CD4-positive, alpha-beta T cell treated with Interleukin-17A for 4 hours (primary cell): ENCODE results near the gene SMARCD3.

Experiments
- DNase-seq: peaks from one replicate; pipeline ENCODE4 v3.0.0-alpha.2; 2020; ENCODE audit warnings: mixed read lengths

SMARCD3 gene

DNA sequence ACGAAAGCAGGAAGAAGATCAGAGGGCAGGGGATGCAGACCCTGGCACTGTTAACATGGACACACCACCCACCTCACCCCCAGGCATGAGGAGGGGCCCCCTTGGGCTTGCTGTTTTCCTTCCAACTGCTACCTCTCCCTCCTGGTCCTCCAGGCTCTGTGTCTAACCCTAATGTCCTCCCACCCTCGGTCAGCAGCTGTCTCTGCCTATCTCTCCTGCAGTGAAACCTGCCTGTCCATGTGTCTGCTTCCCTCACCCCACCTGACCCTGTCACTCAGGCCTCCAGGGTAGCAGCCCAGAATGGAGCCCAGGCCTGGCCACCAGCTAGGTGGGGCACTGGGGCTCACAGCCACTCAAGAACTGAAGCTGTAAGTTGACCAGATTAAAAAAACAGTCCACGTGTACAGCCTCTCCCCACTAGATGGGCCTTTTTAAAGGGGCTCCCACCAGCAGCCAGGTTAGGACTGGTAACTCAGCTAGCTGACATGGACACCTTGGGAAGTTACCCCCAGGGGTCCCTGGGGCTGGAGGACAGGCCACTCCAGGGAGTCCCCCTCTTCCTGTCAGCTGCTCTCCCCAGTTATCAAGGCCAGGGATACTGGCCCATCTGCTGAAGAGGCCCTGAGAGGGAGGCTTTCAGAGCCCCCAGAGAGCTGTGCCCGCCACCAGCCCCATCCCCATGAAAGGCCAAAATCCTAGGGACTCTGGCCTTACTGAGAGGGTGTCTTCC lies 1.5 kb downstream of the SMARCD3 start:
- DNase-seq, result no peak

DNA sequence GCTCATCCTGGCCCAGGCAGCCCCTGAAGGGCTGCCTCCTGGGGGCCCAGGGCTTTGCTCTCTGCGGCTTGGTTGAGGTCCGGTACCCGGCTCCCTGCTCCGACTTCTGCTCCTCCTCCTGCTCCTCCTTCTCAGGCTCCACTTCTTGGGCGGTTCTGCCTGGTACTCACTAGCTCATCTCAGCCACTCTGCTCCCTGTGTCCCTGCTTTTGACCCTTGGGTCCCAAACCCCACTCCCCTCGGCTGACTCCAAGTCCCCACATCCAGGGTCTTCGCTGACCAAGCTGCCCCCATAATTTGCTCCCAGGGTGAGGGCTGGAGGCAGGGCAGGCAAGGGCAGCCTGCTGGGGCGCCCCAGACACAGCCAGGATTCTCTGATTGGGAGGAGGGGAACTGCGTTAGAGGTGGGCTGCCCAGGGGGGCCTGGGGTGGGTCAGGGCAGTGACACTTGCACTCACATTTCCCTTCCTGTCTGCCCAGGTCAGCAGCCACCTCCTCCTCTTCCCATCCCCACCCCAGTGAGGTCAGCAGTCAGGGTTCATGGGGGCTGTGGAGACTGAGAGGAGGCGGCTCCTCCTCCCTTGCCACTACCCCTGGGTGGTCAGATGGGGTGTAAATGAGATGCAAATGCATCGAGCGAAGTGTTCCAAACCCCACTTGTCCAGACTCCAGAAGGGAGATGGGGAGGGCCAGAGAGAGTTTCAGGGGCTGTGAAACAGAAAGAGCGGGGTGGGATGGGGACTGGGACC lies 2.2 kb downstream of the SMARCD3 start:
- no peak for DNase-seq

DNA sequence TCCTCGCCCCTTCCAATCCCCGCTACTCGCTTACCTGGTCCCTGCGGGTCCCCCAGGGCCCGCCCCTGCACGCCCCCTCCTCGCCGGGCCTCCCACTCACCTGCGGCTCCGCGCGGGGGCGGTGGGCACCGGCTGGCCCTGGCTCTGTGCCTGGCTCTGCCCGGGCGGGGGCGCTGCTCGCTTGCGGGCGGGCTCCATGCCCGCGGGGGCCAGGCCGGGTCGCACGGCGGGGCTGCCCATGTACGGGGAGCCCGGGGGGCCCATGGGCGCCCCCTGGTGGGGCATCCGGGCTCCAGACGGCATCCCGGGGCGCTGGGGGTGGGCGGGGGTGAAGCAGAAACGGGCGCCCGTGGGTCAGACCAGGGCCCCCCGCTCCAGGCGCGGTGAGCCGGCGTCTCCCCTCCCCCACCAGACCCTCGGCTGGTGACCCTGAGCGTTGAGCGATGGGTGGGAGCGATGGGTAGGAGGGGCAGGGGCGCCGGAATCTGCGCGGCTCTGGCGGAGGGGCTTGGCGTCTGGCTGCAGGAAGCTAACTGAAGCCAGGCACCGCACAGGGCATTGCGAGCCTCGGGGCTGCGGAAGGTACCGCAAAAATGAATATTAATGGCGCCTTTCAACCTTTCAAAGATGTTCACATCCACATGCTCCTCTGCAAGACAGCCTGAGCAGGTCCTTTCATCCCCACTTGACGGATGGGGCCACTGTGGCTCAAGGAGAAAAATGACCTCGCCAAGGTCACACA lies 3.0 kb downstream of the SMARCD3 start:
- DNase-seq, result peak; percentile 79

DNA sequence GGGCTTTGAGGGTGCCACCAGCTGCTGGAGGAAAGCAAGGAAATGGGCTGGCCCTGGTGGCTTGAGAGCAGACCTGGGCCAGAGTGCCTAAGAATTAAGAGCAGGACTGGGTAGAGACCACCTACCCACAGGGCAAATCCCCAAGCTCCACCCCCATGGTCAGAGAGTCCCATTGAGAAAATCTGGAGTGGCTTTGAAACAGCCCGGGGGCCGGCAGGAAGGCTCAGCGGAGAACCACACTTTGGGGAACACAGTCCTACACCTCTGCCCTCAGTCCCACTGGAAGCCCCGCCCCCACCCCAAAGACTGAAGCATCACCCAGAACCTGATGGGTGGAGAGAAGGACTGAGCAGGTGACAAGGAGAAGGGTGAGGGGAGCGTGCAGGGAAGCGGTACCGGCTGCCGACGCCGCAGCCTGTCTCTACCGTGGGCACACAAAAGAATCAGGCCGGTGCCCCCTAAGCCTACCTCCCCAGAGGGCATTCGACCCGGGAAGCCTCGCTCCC lies 3.6 kb downstream of the SMARCD3 start:
- DNase-seq, result peak; percentile 26

DNA sequence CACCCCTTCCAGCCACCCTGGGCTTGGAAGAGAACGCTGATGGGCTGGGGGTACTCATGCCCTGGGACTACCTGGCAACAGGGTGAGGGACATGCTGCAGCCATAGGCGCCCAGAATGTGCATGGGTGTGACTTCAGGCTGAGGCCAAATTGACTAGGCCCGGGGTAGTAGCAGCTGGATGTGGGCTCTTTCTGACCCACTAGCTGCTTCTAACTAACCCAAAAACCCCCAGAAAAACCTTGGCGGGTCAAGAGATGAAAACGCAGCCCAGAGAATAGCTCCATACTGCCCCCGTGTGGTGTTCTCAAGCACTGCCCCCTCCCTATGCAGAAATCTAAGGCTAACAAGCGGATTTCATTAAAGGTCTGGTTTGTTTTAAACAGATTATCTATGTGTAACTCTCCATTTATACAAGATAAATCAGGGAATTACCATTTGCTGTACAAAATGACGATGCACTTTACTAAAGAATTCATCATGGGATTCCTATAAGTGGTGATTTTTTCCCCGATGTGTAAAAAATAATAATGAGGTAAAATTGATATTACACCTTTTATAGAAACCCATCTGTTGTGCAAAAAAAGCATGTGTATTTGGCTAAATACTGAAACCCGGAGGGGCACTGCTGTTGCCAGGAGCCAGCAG lies 4.2 kb downstream of the SMARCD3 start:
- DNase-seq, result peak; percentile 77

DNA sequence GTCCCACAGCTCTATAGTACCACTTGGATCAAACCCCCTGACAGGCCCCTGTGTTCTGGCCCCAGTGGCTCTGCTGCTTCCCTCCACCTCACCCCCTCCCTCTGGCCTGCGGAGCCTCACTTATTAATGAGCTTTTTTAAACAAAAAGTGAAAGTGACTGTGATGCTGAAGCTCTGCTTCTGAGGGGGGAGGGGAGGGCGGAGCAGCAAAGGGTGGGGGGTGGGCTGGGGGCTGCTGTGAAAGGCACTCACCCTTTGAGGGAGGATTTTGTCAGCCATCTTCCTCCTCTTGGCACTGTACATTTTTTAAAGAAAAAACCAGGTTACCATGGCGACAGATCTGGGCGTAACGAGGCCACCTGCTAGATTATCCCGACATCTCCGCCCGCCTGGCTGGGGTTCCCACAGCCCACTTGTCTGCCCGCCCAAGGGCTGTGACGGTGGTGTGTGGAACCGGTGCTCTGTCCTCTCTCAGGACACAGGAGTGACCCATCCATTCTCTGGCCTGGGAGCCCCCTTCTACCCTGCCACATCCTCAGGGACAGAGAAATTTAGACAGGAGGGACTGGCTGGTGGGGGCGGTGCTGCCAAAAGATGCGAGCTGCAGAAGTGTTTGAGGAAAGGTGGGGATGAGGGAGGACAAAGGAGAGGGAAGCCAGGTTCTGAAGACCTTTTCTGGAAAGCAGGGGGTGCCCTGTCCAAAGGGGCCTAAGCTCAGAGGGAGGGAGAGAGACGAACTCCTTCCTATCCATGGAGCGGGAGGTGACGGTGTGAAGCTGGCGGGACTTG lies 4.9 kb downstream of the SMARCD3 start:
- peak; percentile 54 for DNase-seq

DNA sequence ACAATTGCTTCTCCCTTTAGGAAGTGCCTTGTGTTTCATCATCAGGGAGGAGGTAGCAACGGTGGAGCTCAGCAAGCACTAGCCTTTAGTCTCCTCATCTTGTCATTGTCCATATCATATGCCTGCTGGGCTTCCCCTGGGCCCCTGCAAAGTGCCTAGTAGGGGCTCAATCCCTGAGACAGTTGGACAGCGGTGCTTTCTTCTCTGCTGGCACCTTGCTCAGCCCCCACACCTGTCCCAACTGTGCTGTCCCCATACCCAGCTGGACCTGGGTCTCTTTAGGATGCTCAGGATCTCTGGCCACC lies 5.5 kb downstream of the SMARCD3 start:
- DNase-seq, result no peak

DNA sequence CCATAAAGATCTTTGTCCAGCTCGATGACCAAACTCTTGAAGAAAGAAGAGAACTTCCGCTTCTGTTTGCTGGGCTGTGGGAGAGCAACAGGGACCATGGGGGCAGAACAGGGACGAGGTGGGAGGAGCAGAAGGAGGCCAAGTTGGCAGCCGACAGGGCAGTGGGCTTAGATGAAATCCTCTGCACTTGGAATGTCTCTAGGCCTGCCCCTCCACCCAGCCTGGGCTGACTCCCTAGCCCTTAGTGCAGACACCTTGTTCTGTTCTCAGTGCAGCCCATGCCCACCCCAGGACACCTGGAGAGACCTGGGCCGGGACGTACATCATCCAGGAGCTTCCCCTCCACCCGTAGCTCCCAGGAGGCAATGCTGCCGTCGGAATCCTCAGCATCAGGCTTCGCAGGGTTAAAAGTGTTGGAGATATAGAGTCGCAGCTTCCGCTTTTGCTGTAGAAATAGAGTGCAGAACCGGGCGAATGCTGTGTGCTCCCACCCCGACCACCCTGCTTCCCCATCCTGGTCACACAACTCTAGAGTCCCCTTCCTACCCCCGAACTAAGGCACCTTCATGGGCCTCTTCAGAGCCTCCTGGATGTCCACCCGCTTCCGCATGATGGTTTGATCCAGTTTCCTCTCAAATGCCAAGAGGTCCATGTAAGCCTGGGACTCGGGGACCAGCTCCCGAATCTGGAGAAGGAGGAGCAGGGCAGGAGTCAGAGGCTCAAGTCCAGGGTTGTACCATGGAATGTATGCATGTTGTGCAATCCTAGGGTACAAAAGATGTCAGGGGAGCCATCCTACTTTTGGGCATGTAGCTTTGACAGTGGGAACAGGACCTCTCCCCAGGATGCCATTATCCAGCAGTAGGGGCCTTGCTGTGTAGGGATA lies 6.1 kb downstream of the SMARCD3 start:
- no peak for DNase-seq

DNA sequence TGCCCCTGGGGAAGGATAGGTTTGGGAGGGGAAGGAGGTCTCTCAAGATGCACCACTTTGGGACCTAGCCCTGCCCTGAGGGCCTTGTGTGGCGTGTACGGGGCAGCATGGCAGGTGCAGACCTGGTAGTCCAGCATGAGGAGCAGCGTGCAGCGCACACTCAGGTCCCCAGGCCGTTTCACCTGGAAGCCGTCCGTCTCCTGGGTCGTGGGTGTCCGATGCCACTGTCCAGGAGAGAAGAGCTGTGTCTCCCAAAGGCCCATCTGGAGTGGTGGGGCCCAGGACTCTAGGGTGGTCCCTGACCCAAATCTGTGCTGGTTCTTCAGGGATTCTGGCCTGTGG lies 6.8 kb downstream of the SMARCD3 start:
- no peak for DNase-seq

DNA sequence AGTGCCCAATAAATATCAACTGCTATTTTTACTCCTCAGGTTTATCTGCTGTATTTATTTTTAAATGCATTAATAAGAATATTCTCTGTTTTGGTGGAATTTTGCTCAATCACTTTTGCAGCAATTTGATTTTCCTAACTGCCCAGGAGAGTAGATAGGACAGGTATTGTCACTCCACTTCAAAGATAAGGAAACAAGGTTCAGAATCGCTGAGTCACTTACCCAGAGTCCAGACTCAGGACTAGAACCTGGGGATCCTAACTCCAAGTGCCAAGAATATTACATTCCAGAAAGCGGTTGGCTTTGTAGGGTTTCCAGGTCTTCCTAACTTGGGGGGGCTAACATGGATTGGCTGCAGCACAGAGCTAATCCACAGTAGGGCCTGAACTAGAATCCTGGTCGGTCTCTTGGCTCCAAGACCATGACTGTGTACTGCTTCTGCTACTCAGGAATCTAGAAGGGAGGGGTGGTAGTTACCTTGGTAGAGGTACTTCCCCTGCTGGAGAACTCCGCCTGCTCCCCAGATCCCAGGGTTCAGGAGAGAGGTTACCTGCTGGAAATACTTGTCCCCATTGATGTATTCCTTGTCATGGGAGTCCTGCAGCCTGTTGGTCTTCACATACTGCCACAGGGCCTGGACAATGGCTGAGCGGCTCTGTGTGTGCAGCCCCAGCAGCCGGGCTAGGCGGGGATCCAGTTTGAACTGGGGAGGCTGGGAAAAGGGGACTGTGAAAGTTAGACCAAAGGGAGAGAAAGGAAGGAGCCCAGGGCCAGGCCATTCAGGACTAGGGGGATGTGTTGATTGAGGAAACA lies 7.3 kb downstream of the SMARCD3 start:
- no peak for DNase-seq

DNA sequence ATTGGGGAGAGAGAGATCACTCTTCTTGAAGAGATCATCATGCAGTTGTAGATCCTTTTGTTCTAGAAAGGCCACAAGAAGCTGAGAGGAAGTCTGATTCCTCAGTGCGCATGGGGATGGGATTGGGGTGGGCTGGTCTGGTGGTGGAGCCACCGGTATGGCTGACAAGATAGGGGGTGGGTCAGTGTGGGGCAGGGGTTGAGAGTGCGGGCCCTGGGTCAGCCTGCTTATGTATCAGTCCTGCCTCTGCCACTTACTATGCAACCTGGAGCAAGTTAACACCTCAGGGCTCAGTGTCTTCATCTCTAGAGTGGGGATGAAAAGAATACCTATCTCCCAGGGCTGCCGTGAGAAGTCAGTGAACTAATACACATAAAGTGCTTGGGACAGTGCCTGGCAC lies 8.0 kb downstream of the SMARCD3 start:
- no peak for DNase-seq

DNA sequence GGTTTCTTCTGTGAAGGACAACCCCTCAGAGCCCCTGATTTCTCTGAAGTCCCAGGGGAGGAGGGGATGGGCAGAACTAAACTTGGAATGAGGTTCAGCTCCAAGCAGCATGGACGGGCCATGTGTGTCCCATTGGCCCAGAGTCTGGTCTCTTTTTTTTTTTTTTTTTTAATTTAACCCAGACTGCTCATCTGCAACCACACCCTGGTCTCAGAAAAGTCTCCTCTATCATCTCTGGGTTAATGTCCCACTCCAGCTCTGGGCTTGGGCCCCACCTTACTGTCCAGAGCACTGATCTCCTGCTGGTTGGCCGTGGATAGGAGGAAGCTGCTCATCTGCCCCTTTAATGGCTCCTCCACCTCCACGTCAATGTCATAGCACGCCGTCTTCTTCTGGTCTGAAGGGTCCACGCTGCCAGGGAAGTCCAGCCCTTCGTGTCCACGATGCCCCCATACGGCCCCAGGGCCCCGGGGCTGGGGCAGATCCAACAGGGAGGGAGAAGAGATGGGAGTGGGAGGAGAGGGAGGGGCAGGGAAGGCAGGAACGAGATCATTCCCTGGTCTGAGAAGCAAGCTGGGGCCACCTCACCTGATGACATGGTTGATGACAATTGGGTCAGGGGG lies 8.5 kb downstream of the SMARCD3 start:
- no peak for DNase-seq

DNA sequence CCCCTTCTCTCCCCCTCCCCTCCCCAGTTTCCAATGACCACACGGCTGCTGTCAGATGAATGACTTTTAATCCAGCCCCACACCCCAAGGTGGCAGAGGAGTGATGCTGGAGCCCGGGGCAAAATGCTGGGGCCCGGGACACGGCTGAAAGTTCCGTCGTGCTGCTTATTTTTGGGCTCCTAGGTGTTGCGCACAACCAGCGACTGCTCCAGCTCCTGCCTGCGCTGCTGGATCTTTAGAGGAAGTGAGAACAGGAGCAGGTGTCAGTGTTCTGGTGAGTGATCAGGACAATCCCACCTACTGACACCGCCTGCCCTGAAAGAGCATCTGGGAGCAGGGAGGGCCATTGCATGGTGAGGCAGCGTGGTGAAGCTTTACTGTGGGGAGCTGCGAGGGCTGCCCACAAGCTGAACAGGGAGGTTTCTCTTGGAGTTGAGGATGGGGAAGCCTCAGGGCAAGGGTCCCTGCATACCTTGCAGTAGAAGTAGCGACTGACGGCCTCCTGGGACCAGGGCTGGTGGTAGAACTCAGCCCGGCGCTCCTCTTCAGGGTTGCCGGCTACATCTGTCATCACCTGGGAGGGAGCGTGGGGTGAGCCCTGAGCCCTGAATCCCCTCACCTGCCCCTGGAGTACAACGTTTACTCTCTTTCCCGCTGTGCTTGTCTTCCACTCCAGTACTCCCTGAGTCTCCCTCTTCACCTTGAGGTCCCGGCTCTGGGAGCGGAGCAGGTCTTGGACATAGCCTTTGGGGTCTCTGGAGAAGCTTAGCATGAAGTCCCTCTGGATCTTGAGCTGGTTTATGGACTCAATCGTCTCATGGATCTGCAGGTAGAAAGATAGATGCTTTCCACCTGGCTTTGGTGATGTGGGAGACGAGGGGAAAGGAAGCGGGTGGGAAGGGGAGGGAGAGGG lies 9.3 kb downstream of the SMARCD3 start:
- DNase-seq, result no peak

DNA sequence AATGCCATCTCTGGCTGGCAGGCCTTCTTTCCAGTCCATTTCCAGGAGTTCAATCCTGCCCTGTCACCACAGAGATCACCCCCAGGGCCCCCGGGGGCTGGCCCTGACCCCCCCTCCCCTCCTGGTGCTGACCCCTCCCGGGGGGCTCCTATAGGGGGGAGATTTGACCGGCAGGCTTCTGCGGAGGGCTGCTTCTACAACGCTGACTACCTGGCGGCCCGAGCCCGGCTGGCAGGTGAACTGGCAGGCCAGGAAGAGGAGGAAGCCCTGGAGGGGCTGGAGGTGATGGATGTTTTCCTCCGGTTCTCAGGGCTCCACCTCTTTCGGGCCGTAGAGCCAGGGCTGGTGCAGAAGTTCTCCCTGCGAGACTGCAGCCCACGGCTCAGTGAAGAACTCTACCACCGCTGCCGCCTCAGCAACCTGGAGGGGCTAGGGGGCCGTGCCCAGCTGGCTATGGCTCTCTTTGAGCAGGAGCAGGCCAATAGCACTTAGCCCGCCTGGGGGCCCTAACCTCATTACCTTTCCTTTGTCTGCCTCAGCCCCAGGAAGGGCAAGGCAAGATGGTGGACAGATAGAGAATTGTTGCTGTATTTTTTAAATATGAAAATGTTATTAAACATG lies 10.2 kb downstream of the SMARCD3 start:
- DNase-seq, result no peak

DNA sequence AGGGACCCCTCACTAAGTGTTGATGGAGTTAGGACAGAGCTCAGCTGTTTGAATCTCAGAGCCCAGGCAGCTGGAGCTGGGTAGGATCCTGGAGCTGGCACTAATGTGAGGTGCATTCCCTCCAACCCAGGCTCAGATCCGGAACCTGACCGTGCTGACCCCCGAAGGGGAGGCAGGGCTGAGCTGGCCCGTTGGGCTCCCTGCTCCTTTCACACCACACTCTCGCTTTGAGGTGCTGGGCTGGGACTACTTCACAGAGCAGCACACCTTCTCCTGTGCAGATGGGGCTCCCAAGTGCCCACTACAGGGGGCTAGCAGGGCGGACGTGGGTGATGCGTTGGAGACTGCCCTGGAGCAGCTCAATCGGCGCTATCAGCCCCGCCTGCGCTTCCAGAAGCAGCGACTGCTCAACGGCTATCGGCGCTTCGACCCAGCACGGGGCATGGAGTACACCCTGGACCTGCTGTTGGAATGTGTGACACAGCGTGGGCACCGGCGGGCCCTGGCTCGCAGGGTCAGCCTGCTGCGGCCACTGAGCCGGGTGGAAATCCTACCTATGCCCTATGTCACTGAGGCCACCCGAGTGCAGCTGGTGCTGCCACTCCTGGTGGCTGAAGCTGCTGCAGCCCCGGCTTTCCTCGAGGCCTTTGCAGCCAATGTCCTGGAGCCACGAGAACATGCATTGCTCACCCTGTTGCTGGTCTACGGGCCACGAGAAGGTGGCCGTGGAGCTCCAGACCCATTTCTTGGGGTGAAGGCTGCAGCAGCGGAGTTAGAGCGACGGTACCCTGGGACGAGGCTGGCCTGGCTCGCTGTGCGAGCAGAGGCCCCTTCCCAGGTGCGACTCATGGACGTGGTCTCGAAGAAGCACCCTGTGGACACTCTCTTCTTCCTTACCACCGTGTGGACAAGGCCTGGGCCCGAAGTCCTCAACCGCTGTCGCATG lies 11.0 kb downstream of the SMARCD3 start:
- DNase-seq, result no peak

DNA sequence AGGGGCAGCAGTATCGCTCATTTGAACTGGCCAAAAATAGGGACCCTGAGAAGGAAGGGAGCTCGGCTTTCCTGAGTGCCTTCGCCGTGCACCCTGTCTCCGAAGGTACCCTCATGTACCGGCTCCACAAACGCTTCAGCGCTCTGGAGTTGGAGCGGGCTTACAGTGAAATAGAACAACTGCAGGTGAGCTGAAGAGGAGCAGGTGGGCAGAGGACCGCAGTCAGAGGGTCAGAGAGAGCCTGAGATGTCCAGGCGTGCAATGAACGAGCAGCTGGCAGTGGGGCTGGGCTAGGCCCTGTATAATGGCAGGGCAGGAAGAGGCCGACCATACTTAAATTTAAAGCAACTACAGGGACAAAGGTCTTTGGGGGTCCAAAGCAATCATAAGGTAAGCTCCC lies 12.1 kb downstream of the SMARCD3 start:
- DNase-seq, result no peak

DNA sequence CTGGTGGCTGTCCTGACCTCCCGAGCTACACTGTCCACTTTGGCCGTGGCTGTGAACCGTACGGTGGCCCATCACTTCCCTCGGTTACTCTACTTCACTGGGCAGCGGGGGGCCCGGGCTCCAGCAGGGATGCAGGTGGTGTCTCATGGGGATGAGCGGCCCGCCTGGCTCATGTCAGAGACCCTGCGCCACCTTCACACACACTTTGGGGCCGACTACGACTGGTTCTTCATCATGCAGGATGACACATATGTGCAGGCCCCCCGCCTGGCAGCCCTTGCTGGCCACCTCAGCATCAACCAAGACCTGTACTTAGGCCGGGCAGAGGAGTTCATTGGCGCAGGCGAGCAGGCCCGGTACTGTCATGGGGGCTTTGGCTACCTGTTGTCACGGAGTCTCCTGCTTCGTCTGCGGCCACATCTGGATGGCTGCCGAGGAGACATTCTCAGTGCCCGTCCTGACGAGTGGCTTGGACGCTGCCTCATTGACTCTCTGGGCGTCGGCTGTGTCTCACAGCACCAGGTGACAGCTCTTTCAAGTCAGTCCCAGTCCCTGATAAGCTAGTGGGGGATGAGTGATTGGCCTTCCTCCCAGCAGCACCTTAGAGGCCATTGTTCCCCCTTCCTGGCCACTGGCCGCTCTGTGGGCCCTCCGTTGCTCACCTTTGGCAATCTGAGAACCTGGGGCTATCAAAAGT lies 13.3 kb downstream of the SMARCD3 start:
- no peak for DNase-seq
